Upper lobe of left lung (tissue), 4 donors: ENCODE measurements around the gene ASCC1.

Source experiments
- CTCF ChIP-seq, 6 experiments: fragments of 450-650 bp in 4 of 6; fragments of 200-600 bp in 2 of 6; sonication (generic) in 2 of 6; IDR thresholded peaks; one replicate each; pipeline ENCODE4 v1.5.1; 2016 to 2019; ENCODE audit warnings: antibody characterized with exemption in 6 of 6
- EP300 ChIP-seq, 4 donors: sonication (generic); formaldehyde crosslinking; IDR thresholded peaks; one replicate each; pipeline ENCODE4 v1.5.1; 2017; ENCODE audit warnings: antibody characterized with exemption in 4 of 4, control low read depth in 2 of 4
- POLR2A ChIP-seq, 4 donors: fragments of 450-650 bp; IDR thresholded peaks; one replicate each; pipeline ENCODE4 v1.5.1; 2016 to 2017; ENCODE audit warnings: antibody characterized with exemption in 4 of 4, mild to moderate bottlenecking in 2 of 4

GRCh38 chr10:72074574-72075375, 141.3 kb downstream of the ASCC1 start:
- no peak for TF ChIP-seq CTCF (IDR thresholded peaks at IDR 0.05)
- TF ChIP-seq EP300 (IDR thresholded peaks at IDR 0.05): no peak
- TF ChIP-seq POLR2A (IDR thresholded peaks at IDR 0.05): no peak
